Neutrophil (primary cell): ENCODE data around the gene SIKE1.

Experiments
- H3K27ac ChIP-seq: fragments of 200-600 bp; sonication (generic); 2 replicates; pipeline ENCODE4 v1.5.1; 2016; ENCODE audit warnings: mild to moderate bottlenecking, moderate library complexity
- H3K27me3 ChIP-seq: fragments of 200-600 bp; sonication (generic); 2 replicates; pipeline ENCODE4 v1.6.0; 2016; ENCODE audit warnings: mild to moderate bottlenecking
- H3K36me3 ChIP-seq: fragments of 200-600 bp; sonication (generic); 2 replicates; pipeline ENCODE4 v1.5.1; 2017
- H3K4me1 ChIP-seq, 2 experiments: fragments of 200-600 bp in 1 of 2; sonication (generic) in 1 of 2; 1 replicate in 1 of 2; 2 replicates in 1 of 2; pipeline versions ENCODE4 v1.5.1 to v1.6.1; 2013 to 2016; ENCODE audit warnings: low read depth in 1 of 2, low read length in 1 of 2, mild to moderate bottlenecking in 1 of 2, moderate library complexity in 1 of 2; ENCODE audit not compliant: control insufficient read depth in 1 of 2, insufficient read depth in 1 of 2
- H3K4me3 ChIP-seq, 2 experiments: fragments of 200-600 bp in 1 of 2; sonication (generic) in 1 of 2; 1 replicate in 1 of 2; 2 replicates in 1 of 2; pipeline ENCODE4 v1.5.1; 2013 to 2016; ENCODE audit warnings: low read depth in 1 of 2, low read length in 1 of 2, mild to moderate bottlenecking in 1 of 2, moderate library complexity in 1 of 2
- H3K9me3 ChIP-seq: fragments of 200-600 bp; sonication (generic); 2 replicates; pipeline ENCODE4 v1.5.1; 2016
- TF ChIP-seq, protein P1 (sequence below): fragments of 200-600 bp; sonication (generic); IDR thresholded peaks from 2 replicates; pipeline ENCODE4 v1.5.1; 2016; ENCODE audit warnings: antibody characterized with exemption

The SIKE1 gene

DNA sequence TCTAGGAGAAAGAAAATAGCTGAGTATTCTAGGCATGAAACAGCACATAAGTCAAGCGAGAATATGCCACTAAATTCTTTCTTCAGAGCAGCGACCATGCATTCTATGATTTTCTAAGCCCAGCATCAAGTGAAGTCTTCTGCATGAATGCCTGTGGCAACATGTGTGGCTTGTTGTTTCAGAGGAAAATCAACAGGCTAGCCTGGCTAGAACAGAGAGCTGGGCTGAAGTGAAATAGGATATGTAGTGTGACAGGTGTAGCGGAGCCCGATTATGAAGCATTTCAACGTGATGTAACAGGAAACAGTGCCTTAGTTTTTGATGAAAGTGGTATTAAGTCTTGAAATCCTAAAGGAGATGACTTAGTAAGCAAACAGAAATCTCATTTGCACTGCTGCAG is 29.7 kb downstream of the SIKE1 start:
- TF ChIP-seq, protein P1, sequence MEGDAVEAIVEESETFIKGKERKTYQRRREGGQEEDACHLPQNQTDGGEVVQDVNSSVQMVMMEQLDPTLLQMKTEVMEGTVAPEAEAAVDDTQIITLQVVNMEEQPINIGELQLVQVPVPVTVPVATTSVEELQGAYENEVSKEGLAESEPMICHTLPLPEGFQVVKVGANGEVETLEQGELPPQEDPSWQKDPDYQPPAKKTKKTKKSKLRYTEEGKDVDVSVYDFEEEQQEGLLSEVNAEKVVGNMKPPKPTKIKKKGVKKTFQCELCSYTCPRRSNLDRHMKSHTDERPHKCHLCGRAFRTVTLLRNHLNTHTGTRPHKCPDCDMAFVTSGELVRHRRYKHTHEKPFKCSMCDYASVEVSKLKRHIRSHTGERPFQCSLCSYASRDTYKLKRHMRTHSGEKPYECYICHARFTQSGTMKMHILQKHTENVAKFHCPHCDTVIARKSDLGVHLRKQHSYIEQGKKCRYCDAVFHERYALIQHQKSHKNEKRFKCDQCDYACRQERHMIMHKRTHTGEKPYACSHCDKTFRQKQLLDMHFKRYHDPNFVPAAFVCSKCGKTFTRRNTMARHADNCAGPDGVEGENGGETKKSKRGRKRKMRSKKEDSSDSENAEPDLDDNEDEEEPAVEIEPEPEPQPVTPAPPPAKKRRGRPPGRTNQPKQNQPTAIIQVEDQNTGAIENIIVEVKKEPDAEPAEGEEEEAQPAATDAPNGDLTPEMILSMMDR, result no peak
- peaks cover 41% of the 10 kb centered on the region for H3K36me3 ChIP-seq
- H3K4me1 ChIP-seq, result peaks cover 25 to 27% of the 10 kb centered on the region in 2 experiments
- peak overlapping the region; percentile 13 for H3K27ac ChIP-seq
- no peaks in the 10 kb centered on the region for H3K27me3 ChIP-seq
- H3K4me3 ChIP-seq, result no peak overlapping the region
- H3K9me3 ChIP-seq, result no peaks in the 10 kb centered on the region

DNA sequence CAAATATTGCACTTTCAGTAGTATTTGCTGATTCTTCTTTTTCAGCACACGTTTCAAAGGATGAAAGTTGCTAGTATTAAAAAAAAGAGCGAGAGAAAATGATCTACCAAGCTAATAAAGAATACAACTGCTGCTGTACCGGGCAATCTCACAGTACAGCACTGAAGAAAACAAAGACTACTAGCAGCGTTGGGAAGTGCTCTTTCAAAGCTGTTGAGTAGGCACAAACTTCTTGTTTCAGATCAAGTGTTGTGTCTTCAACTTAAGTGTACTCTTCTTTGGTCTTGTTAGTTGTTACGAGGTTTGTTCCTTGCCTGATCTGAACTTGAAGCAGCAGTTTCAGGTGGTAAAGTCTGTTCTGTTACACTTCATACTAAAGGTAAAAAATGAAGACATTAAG is 30.6 kb downstream of the SIKE1 start:
- H3K27me3 ChIP-seq, result no peaks in the 10 kb centered on the region
- no peak overlapping the region for H3K4me3 ChIP-seq
- H3K36me3 ChIP-seq, result peaks cover 41% of the 10 kb centered on the region
- H3K9me3 ChIP-seq, result no peaks in the 10 kb centered on the region
- TF ChIP-seq, protein P1, result no peak
- peaks cover 16 to 17% of the 10 kb centered on the region in 2 experiments for H3K4me1 ChIP-seq
- H3K27ac ChIP-seq, result no peak overlapping the region

DNA sequence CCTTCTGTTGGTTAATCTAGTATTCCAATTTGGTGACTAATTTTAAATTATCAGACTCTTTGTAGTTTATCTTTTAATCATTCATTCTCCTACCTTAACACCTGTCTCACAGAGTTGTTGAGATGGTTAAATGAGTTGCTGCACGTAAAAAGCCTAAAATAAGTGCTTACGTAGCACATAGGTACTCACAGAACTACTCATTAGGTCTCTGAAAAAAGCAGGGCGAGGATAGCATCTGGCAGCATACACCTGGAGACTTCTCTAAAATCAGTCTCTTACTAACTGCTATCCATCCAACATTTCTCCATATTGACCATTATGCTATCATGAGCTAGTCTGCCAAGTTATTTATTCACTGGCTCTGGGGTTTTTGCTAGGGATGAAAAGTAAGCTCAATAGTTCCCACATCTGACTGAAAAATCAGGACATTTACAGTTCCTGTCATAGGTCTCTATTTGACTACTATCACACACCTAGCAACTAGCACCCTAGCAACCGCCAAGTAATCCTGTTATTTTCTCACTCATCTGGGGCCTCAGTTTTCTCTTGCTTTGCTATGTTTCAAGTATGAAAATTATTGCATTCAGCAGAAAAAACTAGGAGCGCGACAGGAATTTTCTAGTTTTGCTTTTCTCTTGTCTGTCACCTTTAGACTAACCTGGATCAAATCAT is 33.9 kb downstream of the SIKE1 start:
- H3K4me1 ChIP-seq, result peaks cover 10 to 11% of the 10 kb centered on the region in 2 experiments
- TF ChIP-seq, protein P1, result no peak

DNA sequence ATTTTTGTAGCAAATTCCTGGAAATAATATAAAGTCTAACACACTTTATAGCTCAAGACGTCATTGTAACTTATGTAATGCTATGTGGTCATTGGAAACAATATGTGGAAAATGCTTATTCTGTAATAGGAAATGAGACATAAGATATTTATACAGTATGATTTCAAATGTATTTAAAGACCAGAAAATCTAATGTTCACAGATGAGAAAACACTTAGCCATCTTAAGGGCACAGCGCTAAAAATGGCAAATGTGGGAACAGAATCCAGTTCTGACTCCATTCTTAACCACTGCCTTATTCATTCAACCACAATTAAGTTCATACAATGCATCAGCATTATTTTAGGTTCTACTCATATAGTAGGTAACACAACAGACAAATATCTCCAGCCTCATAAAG is 35.2 kb downstream of the SIKE1 start:
- H3K4me1 ChIP-seq, result peaks cover 0 to under 1% of the 10 kb centered on the region in 2 experiments
- no peaks in the 10 kb centered on the region for H3K9me3 ChIP-seq
- H3K36me3 ChIP-seq, result peaks cover 59% of the 10 kb centered on the region
- H3K4me3 ChIP-seq, result no peak overlapping the region
- TF ChIP-seq, protein P1, result no peak
- no peaks in the 10 kb centered on the region for H3K27me3 ChIP-seq
- H3K27ac ChIP-seq, result no peak overlapping the region

More for the DNA sequence above, 33.9 kb downstream of the SIKE1 start:
- no peaks in the 10 kb centered on the region for H3K9me3 ChIP-seq
- H3K4me3 ChIP-seq, result no peak overlapping the region
- H3K27ac ChIP-seq, result no peak overlapping the region
- H3K27me3 ChIP-seq, result no peaks in the 10 kb centered on the region
- H3K36me3 ChIP-seq, result peaks cover 59% of the 10 kb centered on the region

DNA sequence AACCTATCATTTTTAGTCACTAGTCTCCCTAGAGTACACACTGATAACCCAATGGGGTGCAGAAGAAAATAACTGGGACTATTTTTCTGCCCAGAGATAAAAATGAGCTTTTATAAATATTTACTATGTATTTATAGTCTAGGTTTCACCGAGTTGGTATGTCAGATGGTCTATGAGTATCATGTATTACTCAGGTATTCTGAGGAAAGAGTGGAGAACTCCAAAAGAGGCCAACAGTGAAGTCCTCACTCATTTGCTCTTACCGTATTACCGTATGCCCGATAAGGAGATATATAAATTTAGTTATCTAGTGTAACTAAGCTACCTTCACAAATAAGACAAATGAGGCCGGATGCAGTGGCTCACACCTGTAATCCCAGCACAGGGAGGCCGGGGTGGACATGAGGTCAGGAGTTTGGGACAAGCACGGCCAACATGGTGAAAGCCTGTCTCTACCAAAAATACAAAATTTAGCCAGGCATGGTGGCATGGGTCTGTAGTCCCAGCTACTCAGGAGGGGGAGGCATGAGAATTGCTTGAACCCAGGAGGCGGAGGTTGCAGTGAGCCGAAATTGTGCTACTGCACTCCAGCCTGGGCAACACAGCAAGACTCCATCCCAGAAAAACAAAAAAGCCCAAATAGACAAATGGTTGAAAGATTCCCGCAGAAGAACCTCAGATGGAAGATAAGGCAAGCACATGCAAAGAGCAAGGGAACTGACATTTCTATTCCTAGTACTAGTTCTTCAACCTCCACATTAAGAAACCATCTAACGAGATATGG is 38.3 kb downstream of the SIKE1 start:
- H3K36me3 ChIP-seq, result peaks cover 55% of the 10 kb centered on the region

More for the DNA sequence above, 38.3 kb downstream of the SIKE1 start:
- Histone ChIP-seq H3K4me3 (no peak overlapping the region), H3K27ac (no peak overlapping the region), H3K4me1 (no peaks in the 10 kb centered on the region), H3K27me3 (no peaks in the 10 kb centered on the region), H3K9me3 (no peaks in the 10 kb centered on the region)
- TF ChIP-seq, protein P1, result no peak
